ENCODE results near the gene HSP90AA1. TPM values are rescaled to one million over a fixed set of nuclear protein-coding genes. Genes with fewer than 3 reads are reported as not detected.
"Not testable (repeated sequence)": the region's sequence is repeated elsewhere in the genome, so short reads cannot be mapped to it uniquely, and the experiment has no call there.

Gene HSP90AA1
- total and polyA plus RNA-seq, 2 donors = 251 to 487 TPM

DNA sequence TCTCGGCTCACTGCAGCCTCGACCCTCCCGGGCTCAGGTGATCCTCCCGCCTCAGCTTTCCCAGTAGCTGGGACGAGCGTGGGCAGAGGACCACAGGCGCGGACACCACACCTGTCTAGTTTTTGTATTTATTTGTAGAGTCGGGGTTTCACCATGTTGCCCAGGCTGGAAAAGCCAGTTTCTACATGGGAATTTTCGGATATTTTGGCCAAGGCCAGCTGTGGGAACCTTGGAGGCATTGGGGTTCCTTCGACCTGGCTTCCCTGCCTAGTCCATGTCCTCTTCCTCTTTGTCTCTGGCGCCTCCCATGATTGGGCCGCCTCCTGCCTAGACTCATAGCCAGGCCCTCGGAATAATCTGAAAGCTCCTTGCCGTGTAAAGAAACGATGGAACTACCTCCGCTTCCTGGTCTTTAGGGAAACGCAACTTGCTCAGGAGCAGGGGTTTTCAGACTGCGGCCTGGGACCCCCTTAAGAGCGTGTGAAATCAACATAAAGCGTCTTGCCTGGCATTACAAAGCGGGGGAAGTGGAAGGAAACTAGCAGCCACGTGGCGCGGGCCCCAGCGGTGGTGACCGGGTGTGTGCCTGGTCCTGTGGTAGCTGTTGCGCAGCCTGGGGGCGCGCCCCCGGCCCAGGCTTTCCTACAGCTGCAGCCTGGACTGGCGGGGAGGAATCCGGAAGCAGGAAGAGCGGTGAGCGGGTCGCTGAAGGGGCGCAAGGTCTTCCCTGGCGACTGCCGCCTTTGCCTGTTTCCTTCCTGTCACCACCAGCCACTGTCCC lies 1.4 kb upstream of the HSP90AA1 start:
- peak overlapping the region; percentile 84 to 98 for H3K4me3 ChIP-seq (ENCODE audit: low read length in 2 of 2)
- H3K4me1 ChIP-seq (ENCODE audit: control insufficient read depth in 2 of 2, insufficient read depth in 2 of 2, low read length in 2 of 2) = peaks cover 12 to 32% of the 10 kb centered on the region in 2 donors
- peaks cover 19 to 28% of the 10 kb centered on the region in 2 donors for H3K36me3 ChIP-seq (ENCODE audit: control insufficient read depth in 2 of 2, insufficient read depth in 2 of 2, low read length in 1 of 2)
- 17% methylated on average over 39 of the region's 39 CpGs for WGBS
- no peaks in the 10 kb centered on the region for H3K9me3 ChIP-seq (ENCODE audit: control insufficient read depth in 2 of 2, insufficient read depth in 1 of 2, low read length in 1 of 2)
- H3K27me3 ChIP-seq (ENCODE audit: control insufficient read depth in 2 of 2, insufficient read depth in 1 of 2, low read length in 1 of 2) = no peaks in the 10 kb centered on the region
- H3K27ac ChIP-seq (ENCODE audit: low read depth in 1 of 2, low read length in 1 of 2) = peak overlapping the region; percentile 88 to 100
- peak in 7 of 9 donors; percentile 34 to 85 (median 63) for DNase-seq (ENCODE audit: low read depth in 6 of 9, low spot score in 9 of 9)

- WGBS = 22% methylated on average over 11 of the region's 11 CpGs
- peaks cover 25 to 33% of the 10 kb centered on the region in 2 donors for H3K36me3 ChIP-seq (ENCODE audit: control insufficient read depth in 2 of 2, insufficient read depth in 2 of 2, low read length in 1 of 2)
- peaks cover 12 to 32% of the 10 kb centered on the region in 2 donors for H3K4me1 ChIP-seq (ENCODE audit: control insufficient read depth in 2 of 2, insufficient read depth in 2 of 2, low read length in 2 of 2)
- H3K4me3 ChIP-seq (ENCODE audit: low read length in 2 of 2) = peak overlapping the region; percentile 84 to 98
- DNase-seq (ENCODE audit: low read depth in 6 of 9, low spot score in 9 of 9) = peak in 1 of 9 donors; percentile 24
- H3K9me3 ChIP-seq (ENCODE audit: control insufficient read depth in 2 of 2, insufficient read depth in 1 of 2, low read length in 1 of 2) = no peaks in the 10 kb centered on the region
- no peaks in the 10 kb centered on the region for H3K27me3 ChIP-seq (ENCODE audit: control insufficient read depth in 2 of 2, insufficient read depth in 1 of 2, low read length in 1 of 2)
- peak overlapping the region; percentile 98 to 100 for H3K27ac ChIP-seq (ENCODE audit: low read depth in 1 of 2, low read length in 1 of 2)
Measured at GRCh38 chr14:102087762-102088011, 843 bp upstream of the HSP90AA1 start.

GRCh38 chr14:102086709-102086971 lies 204 bp downstream of the HSP90AA1 start:
- Histone ChIP-seq H3K27me3 (ENCODE audit: control insufficient read depth in 2 of 2, insufficient read depth in 1 of 2, low read length in 1 of 2) (no peaks in the 10 kb centered on the region), H3K4me1 (ENCODE audit: control insufficient read depth in 2 of 2, insufficient read depth in 2 of 2, low read length in 2 of 2) (peaks cover 12 to 32% of the 10 kb centered on the region in 2 donors)
- under 1% methylated on average over 32 of the region's 32 CpGs for WGBS

DNA sequence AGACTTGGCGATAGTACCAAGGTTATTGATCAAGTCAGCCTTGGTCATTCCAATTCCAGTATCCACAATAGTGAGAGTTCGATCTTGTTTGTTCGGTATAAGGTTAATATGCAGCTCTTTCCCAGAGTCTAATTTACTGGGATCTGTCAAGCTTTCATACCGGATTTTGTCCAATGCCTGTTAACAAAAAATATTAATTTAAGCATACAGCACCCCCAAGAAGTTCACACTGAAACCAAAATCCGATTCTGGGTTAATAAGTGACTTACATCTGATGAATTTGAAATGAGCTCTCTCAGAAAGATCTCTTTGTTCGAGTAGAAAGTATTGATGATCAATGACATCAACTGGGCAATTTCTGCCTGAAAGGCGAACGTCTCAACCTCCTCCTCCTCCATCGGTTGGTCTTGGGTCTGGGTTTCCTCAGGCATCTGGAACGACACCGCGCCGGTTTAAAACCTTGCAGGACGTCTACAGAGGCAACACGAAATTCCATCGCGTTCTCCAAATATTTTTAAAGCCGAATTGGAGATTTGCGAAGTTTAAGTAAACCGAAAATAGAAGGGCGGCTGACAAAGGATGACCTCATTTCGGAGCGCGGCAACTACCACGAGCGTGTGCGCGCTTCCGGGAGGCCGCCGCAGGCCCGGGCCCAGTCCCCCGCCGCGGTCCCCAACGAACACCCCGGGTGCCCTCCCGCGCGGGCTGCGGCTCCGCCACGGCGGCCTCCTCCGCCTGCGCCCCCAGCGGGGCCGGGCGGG lies 716 bp downstream of the HSP90AA1 start:
- DNase-seq (ENCODE audit: low read depth in 6 of 9, low spot score in 9 of 9) = peak in 6 of 9 donors; percentile 22 to 78 (median 62)
- H3K27me3 ChIP-seq (ENCODE audit: control insufficient read depth in 2 of 2, insufficient read depth in 1 of 2, low read length in 1 of 2) = no peaks in the 10 kb centered on the region
- H3K4me3 ChIP-seq (ENCODE audit: low read length in 2 of 2) = peak overlapping the region; percentile 82 to 98
- H3K4me1 ChIP-seq (ENCODE audit: control insufficient read depth in 2 of 2, insufficient read depth in 2 of 2, low read length in 2 of 2) = peaks cover 12 to 32% of the 10 kb centered on the region in 2 donors
- peaks cover 36 to 48% of the 10 kb centered on the region in 2 donors for H3K36me3 ChIP-seq (ENCODE audit: control insufficient read depth in 2 of 2, insufficient read depth in 2 of 2, low read length in 1 of 2)
- no peaks in the 10 kb centered on the region for H3K9me3 ChIP-seq (ENCODE audit: control insufficient read depth in 2 of 2, insufficient read depth in 1 of 2, low read length in 1 of 2)
- H3K27ac ChIP-seq (ENCODE audit: low read depth in 1 of 2, low read length in 1 of 2) = peak overlapping the region; percentile 97 to 99
- 5% methylated on average over 49 of the region's 49 CpGs for WGBS

More at GRCh38 chr14:102086709-102086971, 204 bp downstream of the HSP90AA1 start:
- Histone ChIP-seq H3K36me3 (ENCODE audit: control insufficient read depth in 2 of 2, insufficient read depth in 2 of 2, low read length in 1 of 2) (peaks cover 32 to 43% of the 10 kb centered on the region in 2 donors), H3K4me3 (ENCODE audit: low read length in 2 of 2) (peak overlapping the region; percentile 82 to 98), H3K9me3 (ENCODE audit: control insufficient read depth in 2 of 2, insufficient read depth in 1 of 2, low read length in 1 of 2) (no peaks in the 10 kb centered on the region), H3K27ac (ENCODE audit: low read depth in 1 of 2, low read length in 1 of 2) (peak overlapping the region; percentile 97 to 99)
- DNase-seq (ENCODE audit: low read depth in 6 of 9, low spot score in 9 of 9) = no peak

DNA sequence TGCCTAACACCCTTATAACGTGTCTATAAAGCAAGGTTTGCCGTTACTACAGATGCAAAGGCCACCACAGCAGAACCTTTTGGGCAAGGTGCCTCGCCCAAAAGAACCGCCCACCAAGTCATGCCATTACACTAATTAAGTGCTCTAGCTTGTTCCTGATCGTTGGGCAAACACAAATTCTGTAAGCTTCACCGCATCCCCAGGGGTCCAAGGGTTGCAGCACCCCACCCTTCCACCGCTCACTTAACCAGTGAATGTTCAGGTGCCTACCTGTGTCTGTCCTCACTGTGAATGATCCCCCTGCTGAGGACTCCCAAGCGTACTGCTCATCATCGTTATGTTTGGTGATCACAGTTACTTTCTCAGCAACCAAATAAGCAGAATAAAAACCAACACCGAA lies 1.4 kb downstream of the HSP90AA1 start:
- WGBS = 70% methylated on average over 10 of the region's 10 CpGs

GRCh38 chr14:102084931-102085330 lies 1.9 kb downstream of the HSP90AA1 start:
- peak overlapping the region; percentile 82 to 98 for H3K4me3 ChIP-seq (ENCODE audit: low read length in 2 of 2)
- peak overlapping the region in 1 of 2 donors; percentile 26 for H3K27ac ChIP-seq (ENCODE audit: low read depth in 1 of 2, low read length in 1 of 2)
- 93% methylated on average over 6 of the region's 6 CpGs for WGBS
- peaks cover 12 to 32% of the 10 kb centered on the region in 2 donors for H3K4me1 ChIP-seq (ENCODE audit: control insufficient read depth in 2 of 2, insufficient read depth in 2 of 2, low read length in 2 of 2)
- DNase-seq (ENCODE audit: low read depth in 6 of 9, low spot score in 9 of 9) = no peak
- H3K36me3 ChIP-seq (ENCODE audit: control insufficient read depth in 2 of 2, insufficient read depth in 2 of 2, low read length in 1 of 2) = peaks cover 46 to 60% of the 10 kb centered on the region in 2 donors
- no peaks in the 10 kb centered on the region for H3K9me3 ChIP-seq (ENCODE audit: control insufficient read depth in 2 of 2, insufficient read depth in 1 of 2, low read length in 1 of 2)
- no peaks in the 10 kb centered on the region for H3K27me3 ChIP-seq (ENCODE audit: control insufficient read depth in 2 of 2, insufficient read depth in 1 of 2, low read length in 1 of 2)

More for the DNA sequence above, 1.4 kb downstream of the HSP90AA1 start:
- peaks cover 41 to 54% of the 10 kb centered on the region in 2 donors for H3K36me3 ChIP-seq (ENCODE audit: control insufficient read depth in 2 of 2, insufficient read depth in 2 of 2, low read length in 1 of 2)
- no peak for DNase-seq (ENCODE audit: low read depth in 6 of 9, low spot score in 9 of 9)
- peak overlapping the region; percentile 82 to 98 for H3K4me3 ChIP-seq (ENCODE audit: low read length in 2 of 2)
- H3K27ac ChIP-seq (ENCODE audit: low read depth in 1 of 2, low read length in 1 of 2) = peak overlapping the region in 1 of 2 donors; percentile 99
- H3K9me3 ChIP-seq (ENCODE audit: control insufficient read depth in 2 of 2, insufficient read depth in 1 of 2, low read length in 1 of 2) = no peaks in the 10 kb centered on the region
- H3K4me1 ChIP-seq (ENCODE audit: control insufficient read depth in 2 of 2, insufficient read depth in 2 of 2, low read length in 2 of 2) = peaks cover 12 to 32% of the 10 kb centered on the region in 2 donors
- H3K27me3 ChIP-seq (ENCODE audit: control insufficient read depth in 2 of 2, insufficient read depth in 1 of 2, low read length in 1 of 2) = no peaks in the 10 kb centered on the region

DNA sequence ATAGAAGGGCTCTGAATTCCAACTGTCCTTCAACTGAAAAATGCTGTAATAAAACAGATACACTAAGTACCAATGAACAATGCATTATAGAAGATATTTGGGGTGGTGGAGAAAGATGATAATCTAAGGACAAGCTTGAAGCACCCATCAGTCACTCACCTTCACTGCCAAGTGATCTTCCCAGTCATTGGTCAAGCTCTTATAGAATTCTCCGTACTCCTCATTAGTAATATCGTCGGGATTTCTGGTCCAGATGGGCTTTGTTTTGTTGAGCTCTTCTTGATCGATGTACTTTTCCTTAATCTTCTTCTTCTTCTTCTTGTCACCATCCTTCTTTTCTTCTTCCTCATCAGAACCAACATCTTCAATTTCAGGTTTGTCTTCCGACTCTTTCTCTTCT lies 2.3 kb downstream of the HSP90AA1 start:
- H3K4me1 ChIP-seq (ENCODE audit: control insufficient read depth in 2 of 2, insufficient read depth in 2 of 2, low read length in 2 of 2) = peaks cover 12 to 32% of the 10 kb centered on the region in 2 donors
- H3K27ac ChIP-seq (ENCODE audit: low read depth in 1 of 2, low read length in 1 of 2); DNase-seq (ENCODE audit: low read depth in 6 of 9, low spot score in 9 of 9); H3K27me3 ChIP-seq (ENCODE audit: control insufficient read depth in 2 of 2, insufficient read depth in 1 of 2, low read length in 1 of 2); H3K9me3 ChIP-seq (ENCODE audit: control insufficient read depth in 2 of 2, insufficient read depth in 1 of 2, low read length in 1 of 2): not testable (repeated sequence)
- 98% methylated on average over 5 of the region's 5 CpGs for WGBS
- H3K36me3 ChIP-seq (ENCODE audit: control insufficient read depth in 2 of 2, insufficient read depth in 2 of 2, low read length in 1 of 2) = peaks cover 49 to 64% of the 10 kb centered on the region in 2 donors
- peak overlapping the region in 1 of 2 donors; percentile 98 for H3K4me3 ChIP-seq (ENCODE audit: low read length in 2 of 2)

GRCh38 chr14:102081231-102082080 lies 5.4 kb downstream of the HSP90AA1 start:
- Histone ChIP-seq H3K27ac (ENCODE audit: low read depth in 1 of 2, low read length in 1 of 2) (no peak overlapping the region), H3K27me3 (ENCODE audit: control insufficient read depth in 2 of 2, insufficient read depth in 1 of 2, low read length in 1 of 2) (no peaks in the 10 kb centered on the region), H3K4me1 (ENCODE audit: control insufficient read depth in 2 of 2, insufficient read depth in 2 of 2, low read length in 2 of 2) (peaks cover 12 to 17% of the 10 kb centered on the region in 2 donors), H3K36me3 (ENCODE audit: control insufficient read depth in 2 of 2, insufficient read depth in 2 of 2, low read length in 1 of 2) (peaks cover 75 to 78% of the 10 kb centered on the region in 2 donors), H3K4me3 (ENCODE audit: low read length in 2 of 2) (no peak overlapping the region), H3K9me3 (ENCODE audit: control insufficient read depth in 2 of 2, insufficient read depth in 1 of 2, low read length in 1 of 2) (no peaks in the 10 kb centered on the region)
- DNase-seq (ENCODE audit: low read depth in 6 of 9, low spot score in 9 of 9) = no peak
- 97% methylated on average over 7 of the region's 7 CpGs for WGBS

All from thymus (tissue), 11 donors.